Head of caudate nucleus (tissue), 42 donors: ENCODE measurements around the gene CEP78.
"Not testable (repeated sequence)": the region's sequence is repeated elsewhere in the genome, so short reads cannot be mapped to it uniquely, and the experiment has no call there.

ENCODE experiments used
- DNase-seq, 42 donors: peaks; one replicate each; pipeline versions ENCODE4 v3.0.0 to v3.0.0-alpha.2; 2020 to 2021; ENCODE audit warnings: mixed read lengths in 7 of 42
- intact Hi-C: fragments of 100-400 bp; cut with DNase I; formaldehyde crosslinking; loops from one replicate; pipeline ENCODE4 v1.15.0; 2022

The CEP78 gene, protein sequence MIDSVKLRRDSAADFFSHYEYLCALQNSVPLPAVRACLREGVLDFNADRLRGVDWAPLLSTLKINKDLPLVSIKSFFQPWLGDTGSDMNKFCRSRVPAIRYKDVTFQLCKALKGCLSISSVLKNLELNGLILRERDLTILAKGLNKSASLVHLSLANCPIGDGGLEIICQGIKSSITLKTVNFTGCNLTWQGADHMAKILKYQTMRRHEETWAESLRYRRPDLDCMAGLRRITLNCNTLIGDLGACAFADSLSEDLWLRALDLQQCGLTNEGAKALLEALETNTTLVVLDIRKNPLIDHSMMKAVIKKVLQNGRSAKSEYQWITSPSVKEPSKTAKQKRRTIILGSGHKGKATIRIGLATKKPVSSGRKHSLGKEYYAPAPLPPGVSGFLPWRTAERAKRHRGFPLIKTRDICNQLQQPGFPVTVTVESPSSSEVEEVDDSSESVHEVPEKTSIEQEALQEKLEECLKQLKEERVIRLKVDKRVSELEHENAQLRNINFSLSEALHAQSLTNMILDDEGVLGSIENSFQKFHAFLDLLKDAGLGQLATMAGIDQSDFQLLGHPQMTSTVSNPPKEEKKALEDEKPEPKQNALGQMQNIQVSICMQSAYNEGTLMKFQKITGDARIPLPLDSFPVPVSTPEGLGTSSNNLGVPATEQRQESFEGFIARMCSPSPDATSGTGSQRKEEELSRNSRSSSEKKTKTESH

DNA sequence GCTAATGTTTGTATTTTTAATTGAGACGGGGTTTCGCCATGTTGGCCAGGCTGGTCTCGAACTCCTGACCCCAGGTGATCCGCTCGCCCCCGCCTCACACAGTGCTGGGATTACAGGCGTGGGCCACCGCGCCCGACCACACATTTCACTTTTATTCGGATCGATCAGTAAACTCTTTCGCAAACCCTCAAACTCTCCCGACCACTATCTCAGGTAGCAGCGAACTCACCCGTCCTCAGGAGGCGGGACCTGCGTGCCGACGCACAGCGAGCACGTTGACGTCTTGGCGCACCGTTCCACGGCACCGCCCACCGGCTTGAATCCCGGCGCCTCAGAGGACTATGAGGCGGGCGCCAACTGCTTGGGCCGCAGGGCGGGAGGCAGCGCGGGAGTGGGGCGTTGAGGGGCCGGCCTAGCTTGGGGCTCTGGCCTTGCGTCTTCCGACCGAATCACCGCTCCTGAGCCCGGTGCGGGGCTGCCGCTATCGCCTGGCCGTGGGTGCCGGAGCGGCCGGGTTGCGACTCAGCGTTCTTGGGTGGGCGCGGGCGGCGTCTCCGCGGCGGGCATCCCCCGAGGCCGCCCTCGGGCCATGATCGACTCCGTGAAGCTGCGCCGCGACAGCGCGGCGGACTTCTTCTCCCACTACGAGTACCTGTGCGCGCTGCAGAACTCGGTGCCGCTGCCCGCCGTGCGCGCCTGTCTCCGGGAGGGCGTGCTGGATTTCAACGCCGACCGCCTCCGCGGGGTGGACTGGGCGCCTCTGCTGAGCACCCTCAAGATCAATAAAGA lies at the start of gene CEP78:
CEP78 (plus strand) TSS at position 314 of the 789 bp plus-strand sequence; CDS start at position 590, 276 bp downstream.
- DNase-seq: peak; percentile 79 to 96 (median 91)
- intact Hi-C loops: no loop called here

DNA sequence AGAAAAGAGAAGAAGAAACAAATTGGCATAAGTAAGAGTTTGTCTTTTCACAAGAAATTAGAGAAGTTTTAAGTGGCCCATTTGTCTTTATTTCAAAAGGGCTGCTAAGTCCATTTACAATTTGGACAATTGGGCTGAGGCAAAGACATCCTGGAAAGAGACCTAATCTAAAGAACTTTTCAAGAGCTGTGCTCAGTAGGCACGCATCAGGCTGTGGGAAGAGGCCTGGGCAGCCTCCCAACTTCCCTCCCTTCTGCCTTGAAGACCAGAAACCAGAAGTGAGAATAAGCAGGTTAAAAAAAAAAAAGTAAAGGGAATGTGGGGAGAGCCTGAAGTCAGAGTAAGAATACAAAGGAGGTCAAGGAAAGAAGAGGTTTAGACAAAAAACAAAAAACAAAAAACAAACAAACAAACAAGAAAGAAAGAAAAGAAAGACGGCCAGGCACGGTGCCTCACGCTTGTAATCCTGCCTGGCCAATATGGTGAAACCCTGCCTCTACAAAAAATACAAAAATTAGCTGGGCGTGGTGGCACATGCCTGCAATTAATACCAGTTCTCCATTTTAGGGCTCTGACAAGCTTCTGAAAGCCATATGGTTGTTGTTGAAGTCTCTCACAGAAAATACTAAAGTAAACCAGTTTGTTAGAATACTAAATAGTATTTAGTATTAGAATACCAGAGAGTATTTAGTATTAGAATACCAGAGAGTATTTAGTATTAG lies 48.0 kb upstream of the CEP78 start:
- DNase-seq: peak in 38 of 42 donors; percentile 8 to 71 (median 36)
- intact Hi-C loops: no loop called here

DNA sequence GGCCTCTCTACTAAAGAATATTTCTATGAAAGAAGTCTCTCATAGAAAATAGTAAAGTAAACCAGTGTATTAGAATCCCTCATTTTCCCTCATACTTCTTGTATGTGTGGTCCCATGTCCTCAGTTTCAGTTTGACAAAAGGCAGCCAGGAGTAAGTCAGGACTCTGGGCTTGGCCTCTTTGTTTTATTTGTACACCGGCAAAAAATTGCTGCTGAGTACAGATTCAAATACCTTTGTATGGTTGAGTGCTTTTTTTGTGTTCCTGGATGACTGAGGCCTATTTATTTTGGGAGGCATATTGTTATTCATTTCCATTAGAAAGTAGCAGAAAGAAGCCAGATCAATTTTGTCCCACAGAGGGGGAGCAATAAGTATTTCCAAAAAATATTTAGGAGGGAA lies 47.3 kb upstream of the CEP78 start:
- DNase-seq: no peak
- intact Hi-C loops: no loop called here

DNA sequence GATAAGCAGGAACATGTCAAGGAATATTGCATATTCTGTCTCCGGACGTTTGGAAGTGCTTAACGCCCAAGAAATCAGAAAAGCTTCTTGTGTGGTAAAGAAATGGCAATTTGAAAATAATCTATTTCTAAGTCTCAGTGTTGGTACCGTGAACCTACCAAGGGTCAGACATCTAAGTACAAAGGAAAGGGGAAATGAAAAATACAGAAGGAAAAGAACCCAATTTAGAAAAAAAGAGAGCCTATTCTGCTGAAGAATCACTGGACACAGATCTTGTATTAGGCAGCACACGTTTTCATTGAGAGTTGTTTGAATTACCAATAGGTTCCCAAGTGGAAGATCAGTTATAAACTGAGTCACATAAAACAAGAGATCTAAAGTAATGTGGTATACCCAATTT lies 46.9 kb upstream of the CEP78 start:
- intact Hi-C loops: no loop called here
- no peak for DNase-seq

DNA sequence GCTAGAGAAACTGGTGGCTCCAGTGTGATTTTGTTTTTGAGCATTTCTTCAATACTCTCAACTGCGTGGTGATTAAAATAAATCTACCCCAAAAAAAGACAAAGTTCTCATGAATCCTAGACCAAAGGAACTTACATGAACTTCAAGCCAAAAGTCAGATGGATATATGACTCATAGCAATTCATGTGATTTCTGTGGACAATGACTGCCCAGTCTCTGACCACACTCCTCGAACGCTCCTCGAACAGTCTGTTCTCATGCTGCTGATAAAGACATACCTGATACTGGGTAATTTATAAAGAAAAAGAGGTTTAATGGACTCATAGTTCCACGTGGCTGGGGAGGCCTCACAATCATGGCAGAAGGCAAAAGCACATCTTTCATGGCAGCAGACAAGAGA lies 46.4 kb upstream of the CEP78 start:
- intact Hi-C loops: no loop called here

DNA sequence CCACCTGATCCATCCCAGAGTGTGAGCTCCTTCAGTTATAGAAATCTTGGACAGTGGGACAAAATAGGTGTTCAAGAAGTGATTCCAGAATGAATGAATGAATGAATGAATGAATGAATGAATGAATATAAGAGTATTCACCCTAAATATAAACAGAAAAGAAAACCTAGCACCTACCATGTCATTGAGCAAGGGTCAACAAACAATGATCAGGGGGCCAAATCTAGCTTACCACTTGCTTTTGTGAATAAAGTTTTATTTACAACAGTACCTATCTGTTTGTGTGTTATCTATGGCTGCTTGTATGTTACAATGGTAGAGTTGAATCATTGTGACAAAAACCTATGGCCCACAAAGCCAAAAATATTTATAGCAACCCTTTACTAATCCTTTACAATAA lies 43.9 kb upstream of the CEP78 start:
- DNase-seq: no peak
- intact Hi-C loops: no loop called here

More for the DNA sequence above, 46.4 kb upstream of the CEP78 start:
- no peak for DNase-seq

DNA sequence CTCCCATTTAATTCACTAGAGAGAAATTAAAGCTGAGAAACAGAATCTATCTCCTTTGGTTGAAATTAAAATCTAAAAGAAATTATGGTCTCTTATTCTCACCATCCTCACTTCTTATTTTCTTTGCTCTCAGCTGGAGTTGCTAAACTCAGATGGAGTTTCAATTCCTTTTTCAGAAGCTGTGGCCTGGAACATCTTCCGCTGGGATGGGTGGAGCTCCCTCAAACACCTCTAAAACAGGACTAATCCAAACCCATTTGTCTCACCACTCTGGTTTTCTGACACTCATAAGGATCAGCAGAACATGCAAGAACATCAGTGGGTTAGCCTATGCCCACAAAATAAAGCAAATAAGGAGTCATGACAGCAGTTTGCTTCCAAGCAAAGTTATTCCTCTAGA lies 39.6 kb upstream of the CEP78 start:
- DNase-seq: no peak
- intact Hi-C loops: no loop called here

DNA sequence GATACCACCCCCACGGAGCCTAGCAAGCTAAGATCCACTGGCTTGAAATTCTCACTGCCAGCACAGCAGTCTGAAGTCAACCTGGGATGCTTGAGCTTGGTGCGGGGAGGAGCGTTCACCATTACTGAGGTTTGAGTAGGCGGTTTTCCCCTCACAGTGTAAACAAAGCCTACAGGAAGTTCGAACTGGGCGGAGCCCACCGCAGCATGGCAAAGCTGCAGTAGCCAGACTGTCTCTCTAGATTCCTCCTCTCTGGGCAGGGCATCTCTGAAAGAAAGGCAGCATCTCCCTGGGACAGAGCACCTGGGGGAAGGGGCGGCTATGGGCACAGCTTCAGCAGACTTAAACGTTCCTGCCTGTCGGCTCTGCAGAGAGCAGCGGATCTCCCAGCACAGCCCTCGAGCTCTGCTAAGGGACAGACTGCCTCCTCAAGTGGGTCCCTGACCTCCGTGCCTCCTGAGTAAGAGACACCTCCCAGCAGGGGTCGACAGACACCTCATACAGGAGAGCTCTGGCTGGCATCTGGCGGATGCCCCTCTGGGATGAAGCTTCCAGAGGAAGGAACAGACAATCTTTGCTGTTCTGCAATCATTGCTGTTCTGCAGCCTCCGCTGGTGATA lies 34.6 kb upstream of the CEP78 start:
- peak in 1 of 42 donors; percentile 27 for DNase-seq
- intact Hi-C loops: not testable (repeated sequence)

DNA sequence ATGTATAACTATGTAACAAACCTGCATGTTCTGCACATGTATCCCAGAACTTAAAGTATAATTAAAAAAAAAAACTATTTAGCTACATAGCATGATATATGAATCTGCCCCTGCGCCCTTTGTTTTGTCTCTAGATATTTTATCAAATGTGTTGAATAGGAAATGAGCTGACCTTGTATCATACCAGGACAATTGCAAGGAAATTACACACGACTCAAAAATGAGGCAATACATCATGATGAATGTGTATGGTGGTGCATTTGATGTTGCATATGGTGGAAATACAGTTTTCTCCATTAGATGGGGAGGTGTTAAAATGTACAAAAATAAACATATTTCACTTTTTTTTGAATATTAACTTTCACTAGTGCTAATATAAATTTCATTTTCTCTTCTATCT lies 28.6 kb upstream of the CEP78 start:
- intact Hi-C loops: no loop called here

DNA sequence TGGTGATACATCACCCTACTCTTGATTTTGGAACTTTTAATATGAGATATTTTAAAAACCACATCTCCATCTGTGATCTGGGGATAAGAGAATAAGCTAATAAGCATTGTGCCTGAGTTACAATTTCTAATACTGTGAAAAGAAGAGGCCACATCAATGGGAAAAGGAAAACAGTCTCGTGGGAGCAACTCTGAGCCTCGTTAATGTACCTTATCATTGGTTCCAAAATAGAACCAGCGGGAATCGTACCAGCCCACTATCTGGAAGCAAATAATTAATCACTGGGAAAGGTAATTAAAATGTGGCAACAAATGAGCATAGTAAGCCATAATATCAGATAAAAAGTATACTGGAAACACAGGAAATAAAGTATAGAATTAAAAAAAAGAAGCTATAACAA lies 28.0 kb upstream of the CEP78 start:
- intact Hi-C loops: no loop called here
- no peak for DNase-seq

More for the DNA sequence above, 28.6 kb upstream of the CEP78 start:
- no peak for DNase-seq

DNA sequence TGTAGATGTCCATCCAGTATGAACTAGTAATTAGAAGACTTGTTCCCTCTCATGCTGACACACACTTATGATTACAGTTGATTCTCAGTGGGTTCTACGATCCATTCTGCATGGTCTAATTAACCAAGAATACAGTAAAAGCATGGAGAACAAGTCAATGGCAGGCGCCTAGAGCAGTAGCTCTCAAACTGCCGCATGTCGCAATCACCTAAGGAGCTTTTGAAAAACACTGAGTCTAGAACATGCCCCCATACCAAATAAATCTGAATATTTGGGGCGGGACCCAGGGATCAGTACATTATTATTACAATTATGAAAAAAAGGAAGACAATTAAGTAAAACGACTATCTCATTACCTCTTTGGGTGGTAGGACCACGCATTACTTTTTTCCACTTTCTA lies 26.7 kb upstream of the CEP78 start:
- DNase-seq: no peak
- intact Hi-C loops: no loop called here

DNA sequence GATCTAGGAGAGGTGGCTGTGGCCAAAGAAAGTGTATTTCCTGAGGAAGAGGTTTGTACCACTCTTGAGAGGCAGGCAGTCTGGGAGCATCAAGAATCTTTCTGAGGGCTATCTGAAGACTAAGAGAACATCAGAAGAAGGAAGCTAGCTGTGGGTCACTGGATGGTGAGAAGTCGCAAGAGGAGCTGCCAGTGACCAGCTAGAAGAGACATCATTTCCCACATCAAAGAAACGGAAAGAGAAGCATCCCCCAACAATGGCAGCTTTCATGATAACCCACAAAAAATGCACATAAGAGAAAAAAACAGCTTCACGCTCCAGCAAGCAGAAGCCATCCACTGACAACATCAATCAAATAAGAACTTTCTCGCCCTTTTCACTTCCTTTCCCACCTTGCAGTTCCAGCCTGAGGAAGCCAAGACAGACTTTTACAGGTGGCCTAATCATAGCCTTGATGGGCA lies 25.0 kb upstream of the CEP78 start:
- intact Hi-C loops: loop anchor here (5.0 to 10.0 kb wide), 3 partner anchors 79 to 236 kb away; no protein-coding TSS in a partner anchor
- no peak for DNase-seq

DNA sequence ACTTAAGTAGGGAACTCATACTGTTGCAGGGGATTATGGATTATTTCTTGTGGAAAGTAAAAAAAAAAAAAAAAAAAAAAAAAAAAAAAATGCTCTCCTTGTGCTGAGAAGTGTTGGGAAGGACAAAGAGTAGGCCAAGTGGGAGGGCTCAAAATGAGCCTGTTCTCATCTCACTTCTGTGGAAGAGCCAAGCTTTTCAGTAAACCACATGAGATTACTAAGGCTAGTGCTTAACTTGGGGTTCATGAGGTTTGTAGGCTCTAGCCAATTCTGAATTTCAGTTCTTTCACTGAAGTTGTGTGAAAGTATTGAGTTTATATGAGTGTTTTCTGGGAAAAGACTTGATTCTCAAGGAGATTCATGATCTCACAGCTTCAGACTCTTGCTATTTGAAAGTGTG lies 23.0 kb upstream of the CEP78 start:
- DNase-seq: peak in 1 of 42 donors; percentile 41
- intact Hi-C loops: loop anchor here (5.0 to 10.0 kb wide), 3 partner anchors 81 to 238 kb away; no protein-coding TSS in a partner anchor

DNA sequence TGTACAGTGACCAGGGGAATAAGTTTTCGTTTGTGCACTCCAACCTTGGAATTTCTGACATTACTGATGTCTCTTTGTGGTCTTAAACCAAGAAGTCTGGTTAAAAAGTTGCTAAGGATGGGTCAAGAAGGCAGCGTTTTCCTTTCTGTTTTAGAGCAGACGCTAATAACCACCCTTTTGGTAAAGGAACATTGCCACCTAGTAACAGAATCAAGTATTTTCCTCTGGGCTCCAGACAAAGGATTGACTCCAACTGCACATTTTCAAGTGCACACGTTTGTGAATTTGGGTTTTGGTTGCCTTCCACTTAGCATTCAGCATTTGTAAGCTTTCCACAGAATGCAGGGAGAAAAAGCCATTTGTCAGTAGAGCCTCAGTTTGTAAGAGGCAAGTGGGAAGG lies 22.2 kb upstream of the CEP78 start:
- peak in 12 of 42 donors; percentile 11 to 71 (median 27) for DNase-seq

DNA sequence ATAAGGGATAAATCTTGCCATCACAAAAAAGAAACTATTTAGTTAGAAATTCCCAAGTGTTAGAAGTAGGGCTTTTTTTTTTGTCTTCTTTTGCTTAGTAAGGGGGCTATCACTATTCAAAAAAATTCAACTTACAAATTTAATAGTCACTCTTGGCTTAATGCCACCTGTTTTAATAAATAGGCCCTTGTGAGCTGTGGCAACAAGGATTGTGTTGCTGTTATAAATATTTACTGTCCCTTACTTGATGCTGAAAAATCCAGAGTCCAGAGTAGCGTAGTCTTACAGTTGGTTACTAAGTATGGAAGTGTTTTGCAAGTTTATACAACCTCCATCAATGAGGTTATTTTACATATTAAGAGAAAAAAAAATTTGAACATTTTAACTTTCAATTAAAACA lies 21.4 kb upstream of the CEP78 start:
- intact Hi-C loops: loop anchor here (5.0 to 10.0 kb wide), 3 partner anchors 82 to 240 kb away; no protein-coding TSS in a partner anchor
- DNase-seq: no peak

More for the DNA sequence above, 22.2 kb upstream of the CEP78 start:
- intact Hi-C loops: loop anchor here (5.0 to 10.0 kb wide), 3 partner anchors 81 to 239 kb away; no protein-coding TSS in a partner anchor

DNA sequence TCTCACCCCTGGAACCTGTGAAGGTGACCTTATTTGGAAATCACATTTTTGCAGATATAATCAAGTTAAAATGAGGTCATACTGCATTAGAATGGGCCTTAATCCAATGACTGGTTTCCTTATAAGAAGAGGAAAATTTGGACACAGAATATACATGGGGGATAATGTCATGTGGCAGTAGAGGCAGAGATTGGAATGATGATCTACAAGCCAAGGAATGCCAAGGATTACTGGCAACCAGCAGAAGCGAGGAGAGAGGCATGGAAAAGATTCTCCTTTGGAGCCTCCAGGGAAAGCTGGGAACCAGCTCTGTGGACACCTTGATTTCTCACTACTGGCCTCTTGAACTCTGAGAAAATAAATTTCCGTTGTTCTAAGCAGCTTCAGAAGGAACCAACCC lies 20.2 kb upstream of the CEP78 start:
- no peak for DNase-seq
- intact Hi-C loops: loop anchor here (10.0 kb wide), 1 partner anchor 241 kb away; no protein-coding TSS in a partner anchor

DNA sequence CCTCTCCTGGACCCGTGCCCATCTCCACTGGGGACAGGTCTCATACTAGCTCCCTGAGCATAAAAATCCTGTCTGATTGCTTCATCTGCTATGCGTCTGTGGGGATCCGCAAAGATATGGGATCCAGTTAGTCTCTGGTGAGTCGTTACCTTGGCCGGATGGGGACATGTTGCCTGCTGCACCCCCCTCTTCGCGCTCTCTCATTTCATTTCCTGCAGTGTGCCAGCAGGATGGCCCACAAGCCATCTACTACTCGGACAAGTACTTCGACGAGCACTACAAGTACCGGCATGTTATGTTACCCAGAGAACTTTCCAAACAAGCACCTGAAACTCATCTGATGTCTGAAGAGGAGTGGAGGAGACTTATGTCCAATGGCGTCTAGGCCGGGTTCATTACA lies 17.0 kb upstream of the CEP78 start:
- intact Hi-C loops: loop anchor here (10.0 kb wide), 1 partner anchor 244 kb away; no protein-coding TSS in a partner anchor
- DNase-seq: no peak

DNA sequence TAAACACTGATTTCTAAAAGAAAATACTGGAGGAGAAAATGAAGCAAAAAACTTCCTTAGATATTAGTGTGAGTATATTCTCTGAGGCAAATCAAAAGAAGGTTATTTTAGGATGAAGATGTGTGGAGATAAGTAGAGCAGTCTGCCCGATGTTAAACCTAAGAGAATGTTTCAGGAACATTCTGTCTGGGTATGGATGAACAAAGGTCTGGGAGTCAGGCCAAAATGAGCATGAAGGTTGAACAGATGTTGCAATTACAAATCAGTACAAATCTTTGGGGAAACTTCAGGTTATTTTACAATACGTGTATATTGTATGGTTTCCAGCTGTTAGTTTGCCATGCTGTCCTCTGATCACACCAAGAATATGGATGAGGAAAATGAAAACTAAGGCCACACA lies 14.4 kb upstream of the CEP78 start:
- intact Hi-C loops: no loop called here
- no peak for DNase-seq
